ENCODE results near the gene NFE2L2.

- TF ChIP-seq CTCF (IDR thresholded peaks at IDR 0.05; ENCODE audit: insufficient read depth, low read depth, low read length) (no peak), EZH2 (IDR thresholded peaks at IDR 0.05; ENCODE audit: insufficient read depth, low read length) (no peak)
These were observed 15.5 kb downstream of the NFE2L2 start for GRCh38 chr2:177249038-177249437.

Measured in astrocyte (in vitro differentiated cells and primary cell).